Superior temporal gyrus (tissue), 1 donor: Measurements from ENCODE around the gene GUCA2B.

ENCODE experiments used
- DNase-seq: peaks from one replicate; pipeline ENCODE4 v3.0.0-alpha.2; 2016; ENCODE audit errors: extremely low spot score

GUCA2B gene

DNA sequence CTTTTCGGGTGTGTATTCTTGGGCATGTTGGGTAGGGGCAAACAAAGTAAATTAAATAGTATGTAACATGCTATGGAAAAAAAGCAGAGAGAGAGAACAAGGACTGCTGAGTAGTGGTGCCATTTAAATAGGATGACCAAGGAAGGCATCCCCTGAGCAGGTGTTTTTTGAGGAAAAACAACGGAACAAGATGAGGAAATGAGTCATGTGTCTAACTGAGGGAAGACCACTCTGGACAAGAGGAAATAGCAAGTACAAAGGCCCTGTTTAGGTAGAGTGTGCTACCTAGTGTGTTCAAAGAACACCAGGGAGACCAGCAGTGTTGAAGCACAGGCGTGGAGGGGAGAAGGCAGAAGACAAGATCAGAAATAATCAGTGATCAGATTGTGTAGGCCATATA, 31.4 kb downstream of the GUCA2B start:
- DNase-seq: no peak

DNA sequence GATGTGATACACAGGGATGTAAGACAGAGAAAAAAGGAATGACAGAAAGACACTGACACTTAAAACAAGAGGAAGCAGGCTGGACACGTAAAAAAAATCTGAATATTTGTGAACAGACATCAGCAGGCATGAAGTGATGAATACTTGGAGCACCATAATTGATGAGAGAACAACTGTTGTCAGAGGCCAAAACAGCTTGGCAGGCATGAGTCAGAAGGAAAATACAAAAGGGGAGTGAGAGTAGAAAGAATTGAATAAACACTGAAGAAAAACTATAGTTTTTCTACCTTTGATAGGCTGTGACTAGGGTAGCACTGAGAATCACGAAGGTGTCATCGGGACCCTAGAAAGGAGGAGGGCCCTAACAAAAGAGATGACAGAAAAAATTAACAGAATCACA, 32.9 kb downstream of the GUCA2B start:
- DNase-seq: no peak

DNA sequence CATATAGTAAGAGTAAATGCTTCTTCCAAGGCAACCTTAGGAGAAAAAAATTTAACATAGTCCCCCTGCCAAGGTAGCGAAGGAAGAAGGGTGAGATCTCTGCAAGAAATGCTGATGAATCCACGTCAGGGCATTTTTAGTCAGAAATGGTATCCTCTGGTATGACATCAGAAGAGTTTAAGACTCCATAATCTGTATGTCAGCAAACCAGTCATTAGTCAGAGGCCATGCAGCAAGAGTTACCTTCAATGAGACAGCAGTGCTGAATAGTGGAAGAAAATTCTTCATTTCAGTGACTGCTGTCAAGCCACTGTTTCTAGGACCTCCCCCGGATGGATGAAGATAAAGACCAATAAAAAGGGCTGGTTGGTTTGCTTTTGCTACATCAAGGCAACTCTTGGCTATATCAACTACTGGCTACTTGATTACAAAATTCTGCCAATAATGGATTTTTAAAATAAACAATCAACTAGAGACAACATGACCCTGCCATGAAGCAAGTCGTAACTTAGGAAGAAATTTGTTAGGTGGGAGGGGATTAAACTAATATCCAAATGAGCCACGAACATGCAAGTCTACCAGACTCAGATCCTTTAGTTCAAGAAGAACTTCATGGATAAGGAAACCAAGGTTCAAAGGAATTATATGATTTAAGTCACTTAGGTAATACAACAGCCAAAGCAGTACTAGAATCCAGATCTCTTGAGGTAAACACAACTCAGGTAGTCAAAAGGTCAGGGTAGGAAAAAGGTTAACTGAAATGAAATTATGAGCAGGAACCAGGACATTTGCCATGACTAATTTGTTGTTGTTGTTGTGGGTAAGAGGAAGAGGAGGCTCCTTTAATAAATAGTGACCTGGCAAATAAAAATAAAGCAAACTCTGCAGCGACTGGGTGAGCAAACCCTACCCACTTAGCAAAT, 37.0 kb downstream of the GUCA2B start:
- DNase-seq: no peak

DNA sequence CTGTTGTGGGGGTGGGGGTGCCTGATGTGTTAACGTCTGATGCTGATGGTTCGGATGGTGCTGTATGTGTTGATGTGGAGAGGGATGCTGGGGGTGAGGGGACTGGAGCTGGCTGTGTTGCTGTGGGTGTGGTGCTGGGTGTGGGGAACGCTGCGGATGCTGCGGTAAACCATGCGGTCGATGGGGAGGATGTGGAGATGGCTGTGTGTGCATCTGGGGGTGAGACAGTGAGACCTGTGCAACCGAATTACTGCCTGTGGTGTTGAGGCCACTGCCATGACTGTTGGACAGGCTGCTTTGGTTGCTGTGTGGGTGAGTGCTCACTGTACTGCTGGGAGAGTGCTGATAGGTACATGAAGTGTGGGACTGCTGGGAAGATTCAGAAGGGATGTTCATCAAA, 38.1 kb downstream of the GUCA2B start:
- DNase-seq: no peak

DNA sequence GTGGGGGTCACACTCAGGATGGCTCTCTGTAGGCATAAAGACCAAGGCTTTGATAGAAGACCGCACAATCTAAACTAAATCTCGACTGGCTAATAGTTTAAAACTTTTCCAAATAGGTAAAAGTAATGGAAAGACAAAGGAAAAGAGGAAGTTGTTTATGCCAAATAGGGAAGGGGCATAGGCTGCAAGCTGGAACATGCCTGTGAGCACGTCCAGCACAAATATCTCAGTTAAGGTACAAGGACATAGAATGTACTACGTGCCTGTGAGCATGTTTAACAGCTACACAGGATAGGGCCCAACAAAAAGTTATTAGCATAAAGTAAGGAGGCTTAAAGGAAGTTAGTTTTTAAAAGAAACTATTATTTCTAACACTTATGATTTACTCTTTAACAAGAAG, 38.9 kb downstream of the GUCA2B start:
- no peak for DNase-seq

DNA sequence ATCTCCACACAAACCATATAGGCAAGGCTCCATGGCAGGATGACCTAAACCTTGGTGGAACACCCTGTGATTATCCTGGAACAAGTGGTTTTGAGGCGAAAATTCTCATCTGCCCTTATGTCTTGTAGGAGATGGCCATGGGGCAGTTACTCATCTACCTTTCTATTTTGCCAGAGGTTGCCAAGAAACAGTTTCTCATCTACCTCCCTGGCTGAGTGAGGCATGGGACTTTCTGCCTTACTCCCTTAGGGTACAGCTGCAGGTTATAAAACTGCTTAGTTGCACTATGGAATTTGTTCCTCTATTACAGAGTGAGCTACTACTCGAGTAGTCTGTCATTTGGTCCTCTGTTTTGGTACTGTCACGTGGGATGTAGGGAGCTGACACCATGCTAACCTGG, 42.6 kb downstream of the GUCA2B start:
- DNase-seq: no peak

DNA sequence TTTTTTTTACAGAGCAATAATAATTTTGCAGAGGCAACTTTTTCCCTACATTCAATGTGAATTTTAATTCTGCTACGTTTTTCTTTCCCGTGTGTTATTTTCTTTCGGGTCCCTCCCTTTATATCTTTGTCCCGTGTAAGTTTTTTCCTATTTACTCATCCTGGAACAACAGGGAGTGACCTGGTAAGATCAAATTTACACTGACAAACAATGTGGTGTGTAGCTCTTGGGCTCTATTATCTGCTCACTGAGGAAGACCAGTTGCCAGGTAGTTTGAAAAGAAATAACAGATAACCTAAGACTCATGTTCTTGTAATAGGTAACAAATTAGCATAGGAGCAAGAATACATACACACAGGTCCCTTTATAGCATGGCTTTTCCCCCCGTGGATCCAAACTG, 45.0 kb downstream of the GUCA2B start:
- DNase-seq: no peak

DNA sequence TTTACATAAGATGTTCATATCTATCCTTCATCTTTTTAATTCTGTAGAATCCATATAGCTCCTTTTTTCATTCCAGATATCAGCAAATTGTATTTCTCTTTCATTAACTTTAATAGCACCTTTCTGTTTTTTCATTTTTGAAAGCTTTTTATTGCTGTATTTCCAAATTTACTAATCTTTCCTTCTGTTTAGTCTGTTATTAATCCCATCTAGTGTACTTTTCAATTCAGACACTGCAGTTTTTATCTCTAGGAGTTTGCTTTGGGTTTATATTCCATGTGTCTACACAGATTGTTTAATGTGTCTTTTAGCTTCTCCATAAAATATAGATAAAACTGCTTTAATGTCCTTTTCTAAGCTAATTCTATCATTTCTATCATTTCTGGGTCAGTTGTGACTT, 48.8 kb downstream of the GUCA2B start:
- DNase-seq: no peak
